K562 (cell line): ENCODE data around the gene STUB1. TPM values are rescaled to one million over a fixed set of nuclear protein-coding genes. Genes with fewer than 3 reads are reported as not detected.
A peak's percentile ranks its signal among the peaks of the same experiment; 100 is the strongest.

Experiments used
- AFF1 ChIP-seq, 2 experiments: fragments of 450-650 bp; IDR thresholded peaks; 2 replicates each; pipeline ENCODE4 v1.6.1; 2018; ENCODE audit warnings: mild to moderate bottlenecking in 2 of 2, low read depth in 1 of 2; ENCODE audit not compliant: partially characterized antibody in 2 of 2
- ATF4 ChIP-seq: fragments of 450-650 bp; formaldehyde crosslinking; IDR thresholded peaks from 2 replicates; pipeline ENCODE4 v1.4.0; 2022; ENCODE audit warnings: mild to moderate bottlenecking, moderate library complexity
- CTCF ChIP-seq, 3 experiments: IDR thresholded peaks in 2 of 3; conservative IDR thresholded peaks in 1 of 3; 2 replicates each; pipeline ENCODE4 v1.5.1; 2011 to 2012; ENCODE audit warnings: low read length in 3 of 3, mild to moderate bottlenecking in 3 of 3, control low read depth in 2 of 3, improper control_type of control experiment in 1 of 3, inconsistent platforms in 1 of 3, low read depth in 1 of 3, mixed read lengths in 1 of 3, moderate library complexity in 1 of 3; ENCODE audit not compliant: insufficient read depth in 2 of 3
- HMGN3 ChIP-seq: IDR thresholded peaks from 2 replicates; pipeline ENCODE4 v1.6.1; 2011; ENCODE audit warnings: borderline replicate concordance, low read depth, mild to moderate bottlenecking, mixed read lengths, low read length; ENCODE audit not compliant: insufficient read length; ENCODE audit errors: extremely low read depth
- POLR2AphosphoS5 ChIP-seq: IDR thresholded peaks from 2 replicates; pipeline ENCODE4 v1.6.1; 2011; ENCODE audit warnings: mild to moderate bottlenecking, low read depth, low read length, moderate library complexity; ENCODE audit not compliant: control insufficient read depth, insufficient read depth
- RBM14 ChIP-seq: fragments of 200-400 bp; formaldehyde crosslinking; IDR thresholded peaks from 2 replicates; pipeline ENCODE4 v1.6.1; 2018; ENCODE audit warnings: low read depth, mild to moderate bottlenecking, low read length, moderate library complexity, borderline replicate concordance; ENCODE audit not compliant: insufficient read depth
- SP1 ChIP-seq: sonication (generic); formaldehyde crosslinking; IDR thresholded peaks from 2 replicates; pipeline ENCODE4 v1.8.1; 2022; ENCODE audit warnings: mild to moderate bottlenecking, missing genetic modification reagents
- SP2 ChIP-seq: IDR thresholded peaks from 2 replicates; pipeline ENCODE4 v1.6.1; 2011; ENCODE audit warnings: mild to moderate bottlenecking, low read depth, low read length, moderate library complexity; ENCODE audit not compliant: poor library complexity, severe bottlenecking; ENCODE audit errors: extremely low read depth
- TFAP4 ChIP-seq: sonication (generic); formaldehyde crosslinking; IDR thresholded peaks from 2 replicates; pipeline ENCODE4 v1.8.0; 2022; ENCODE audit warnings: missing genetic modification reagents, mild to moderate bottlenecking, moderate library complexity, borderline replicate concordance
- TRIM25 ChIP-seq: fragments of 450-650 bp; IDR thresholded peaks from 2 replicates; pipeline ENCODE4 v1.7.0; 2016; ENCODE audit warnings: borderline replicate concordance
- ZBTB43 ChIP-seq: sonication (generic); formaldehyde crosslinking; IDR thresholded peaks from 2 replicates; pipeline ENCODE4 v1.8.0; 2023; ENCODE audit warnings: mild to moderate bottlenecking, missing genetic modification reagents
- ZNF274 ChIP-seq: IDR thresholded peaks from 2 replicates; pipeline ENCODE4 v1.6.1; 2011; ENCODE audit warnings: low read depth, mild to moderate bottlenecking, low read length, moderate library complexity, borderline replicate concordance
- ZNF347 ChIP-seq: fragments of 450-650 bp; formaldehyde crosslinking; IDR thresholded peaks from 2 replicates; pipeline ENCODE4 v1.4.0; 2020; ENCODE audit warnings: low read depth, mild to moderate bottlenecking, moderate library complexity
- ZNF77 ChIP-seq: fragments of 250-450 bp; sonication (Bioruptor Pico); IDR thresholded peaks from 2 replicates; pipeline ENCODE4 v1.5.0; 2020
- polyA plus RNA-seq, 8 experiments: library from polyadenylated mRNA; depleted of rRNA in 4 of 8; stranded (reverse) in 5 of 8; unstranded in 3 of 8; fragments of >200 nt; fragmentation: Nextera tagmentation in 2 of 8; fragmentation: Illumina TruSeq in 1 of 8; extraction: Ambion mirVana in 2 of 8; extraction: Trizol in 1 of 8; gene quantifications; 2 replicates each; pipeline versions ENCODE4 v1.2.1 to v1.2.3, GENCODE V29; 2011 to 2014; ENCODE audit warnings: inconsistent platforms in 1 of 8, missing spikeins in 1 of 8
- total RNA-seq, 7 experiments: library from RNA; depleted of rRNA in 6 of 7; stranded (reverse); fragments of >200 nt in 6 of 7; fragmentation: Illumina TruSeq in 2 of 7; extraction: Trizol in 2 of 7; gene quantifications; 2 replicates each; pipeline versions ENCODE4 v1.2.1 to v1.2.3, GENCODE V29; 2011 to 2021; ENCODE audit warnings: low replicate concordance in 1 of 7

STUB1 gene
- total and polyA plus RNA-seq, 9 of the 15 experiments (the other 6 are each of a cell fraction or from before 2014, with no cell fraction given), result 10.6 to 251 (median 152) TPM

- TF ChIP-seq TRIM25, result no peak
- TF ChIP-seq SP2, result no peak
- no peak for TF ChIP-seq AFF1 (IDR thresholded peaks at IDR 0.05; ENCODE audit: low read depth in 1 of 2, partially characterized antibody in 2 of 2)
- 0 out of 2 replicates have a peak, but pooled peaks have one; percentile 18 for TF ChIP-seq ZNF77 (CRISPR knock-in tag)
- 0 out of 2 replicates have a peak, but pooled peaks have one; percentile 55 for TF ChIP-seq RBM14
- TF ChIP-seq ATF4 (CRISPR knock-in tag), result no peak
- TF ChIP-seq ZBTB43 (CRISPR knock-in tag), result no peak
- peak; percentile 61; the same call in 1 of the 2 replicates for TF ChIP-seq SP1
- TF ChIP-seq ZNF274, result no peak; the same call in 1 of the 2 replicates
- TF ChIP-seq TFAP4 (CRISPR knock-in tag), result peak; percentile 61
- TF ChIP-seq HMGN3, result peak; percentile 20
- TF ChIP-seq ZNF347 (CRISPR knock-in tag), result no peak
- no peak; the same call in 1 of the 2 replicates for TF ChIP-seq POLR2AphosphoS5
- peak; percentile 40 to 53 (median 51); a peak in 5 of 6 replicates for TF ChIP-seq CTCF (IDR thresholded peaks at IDR 0.05 in 2 of 3, conservative IDR thresholded peaks at IDR 0.05 in 1 of 3; ENCODE audit: insufficient read depth in 2 of 3, low read depth in 1 of 3, low read length in 3 of 3)
These were observed 40.3 kb downstream of the STUB1 start (continued) for GRCh38 chr16:720447-720989.
